HepG2 (cell line): Measurements from ENCODE around the gene LATS1. TPM values are rescaled to one million over a fixed set of nuclear protein-coding genes. Genes with fewer than 3 reads are reported as not detected.

Source experiments
- HMGXB3 ChIP-seq: sonication (generic); formaldehyde crosslinking; IDR thresholded peaks from 2 replicates; pipeline ENCODE4 v1.4.0; 2020; ENCODE audit warnings: missing genetic modification reagents, borderline replicate concordance
- KLF11 ChIP-seq: IDR thresholded peaks from 2 replicates; pipeline ENCODE4 v1.6.1; 2016; ENCODE audit warnings: missing compliant biosample characterization
- MAFK ChIP-seq, 2 experiments: IDR thresholded peaks in 1 of 2; conservative IDR thresholded peaks in 1 of 2; 2 replicates each; pipeline ENCODE4 v1.6.1; 2011; ENCODE audit warnings: improper control_type of control experiment in 2 of 2, low read length in 2 of 2
- NFIC ChIP-seq: IDR thresholded peaks from 2 replicates; pipeline ENCODE4 v1.6.1; 2012; ENCODE audit warnings: mild to moderate bottlenecking, low read length, inconsistent platforms
- POLR2G ChIP-seq: fragments of 200-400 bp; formaldehyde crosslinking; IDR thresholded peaks from 2 replicates; pipeline ENCODE4 v1.6.1; 2018; ENCODE audit warnings: mild to moderate bottlenecking, low read depth, low read length, moderate library complexity
- SKIL ChIP-seq: sonication (generic); formaldehyde crosslinking; IDR thresholded peaks from 2 replicates; pipeline ENCODE4 v1.8.0; 2022; ENCODE audit warnings: missing genetic modification reagents, mild to moderate bottlenecking, moderate library complexity, borderline replicate concordance
- SMYD3 ChIP-seq: sonication (generic); formaldehyde crosslinking; IDR thresholded peaks from 2 replicates; pipeline ENCODE4 v1.8.1; 2023; ENCODE audit warnings: mild to moderate bottlenecking, missing genetic modification reagents
- ZBTB25 ChIP-seq: IDR thresholded peaks from 2 replicates; pipeline ENCODE4 v1.6.1; 2018; ENCODE audit warnings: missing genetic modification reagents
- ZFX ChIP-seq: sonication (generic); formaldehyde crosslinking; IDR thresholded peaks from 2 replicates; pipeline ENCODE4 v1.4.0; 2020; ENCODE audit warnings: mild to moderate bottlenecking, low read depth, missing genetic modification reagents, moderate library complexity
- ZGPAT ChIP-seq: IDR thresholded peaks from 2 replicates; pipeline ENCODE4 v1.6.1; 2016; ENCODE audit warnings: mild to moderate bottlenecking
- ZNF160 ChIP-seq: sonication (generic); formaldehyde crosslinking; IDR thresholded peaks from 2 replicates; pipeline ENCODE4 v1.8.0; 2022; ENCODE audit warnings: mild to moderate bottlenecking, inconsistent platforms, missing genetic modification reagents
- ZNF329 ChIP-seq: sonication (generic); formaldehyde crosslinking; IDR thresholded peaks from 2 replicates; pipeline ENCODE4 v1.9.0; 2021; ENCODE audit warnings: low read depth, mild to moderate bottlenecking, missing genetic modification reagents
- ZNF609 ChIP-seq: sonication (generic); formaldehyde crosslinking; IDR thresholded peaks from 2 replicates; pipeline ENCODE4 v1.4.0; 2020; ENCODE audit warnings: mild to moderate bottlenecking, missing genetic modification reagents, borderline replicate concordance
- ZNF790 ChIP-seq: sonication (generic); formaldehyde crosslinking; IDR thresholded peaks from 2 replicates; pipeline ENCODE4 v1.8.0; 2022; ENCODE audit warnings: missing genetic modification reagents, mild to moderate bottlenecking, borderline replicate concordance
- polyA plus RNA-seq, 8 experiments: library from polyadenylated mRNA; depleted of rRNA in 3 of 8; stranded (reverse) in 7 of 8; unstranded in 1 of 8; fragments of >200 nt; fragmentation: Illumina TruSeq in 4 of 8; extraction: Trizol in 4 of 8; gene quantifications; 2 replicates each; pipeline versions ENCODE4 v1.2.1 to v1.2.3, GENCODE V29; 2011 to 2016; ENCODE audit warnings: low read depth in 4 of 8, missing spikeins in 1 of 8, mixed read lengths in 1 of 8; ENCODE audit not compliant: insufficient read depth in 1 of 8
- total RNA-seq, 5 experiments: library from RNA; depleted of rRNA; stranded (reverse); fragments of >200 nt; fragmentation: Illumina TruSeq; extraction: Trizol; gene quantifications; 2 replicates each; pipeline ENCODE4 v1.2.3, GENCODE V29; 2016; ENCODE audit warnings: low read depth in 1 of 5

LATS1 gene
- total and polyA plus RNA-seq, 2 of the 13 experiments (the other 11 are each of a cell fraction or from before 2014, with no cell fraction given), result 9.9 to 12.6 TPM

- TF ChIP-seq NFIC (0 out of 2 replicates have a peak, but pooled peaks have one; percentile 23), HMGXB3 (peak; percentile 63; the same call in 1 of the 2 replicates), ZNF329 (CRISPR knock-in tag) (0 out of 2 replicates have a peak, but pooled peaks have one; percentile 5), POLR2G (peak; percentile 92), ZBTB25 (CRISPR knock-in tag) (0 out of 2 replicates have a peak, but pooled peaks have one; percentile 69), SKIL (CRISPR knock-in tag) (0 out of 2 replicates have a peak, but pooled peaks have one; percentile 1), SMYD3 (CRISPR knock-in tag) (peak; percentile 19; the same call in 1 of the 2 replicates), ZNF609 (CRISPR knock-in tag) (peak; percentile 8; the same call in 1 of the 2 replicates), ZNF790 (CRISPR knock-in tag) (0 out of 2 replicates have a peak, but pooled peaks have one; percentile 14), KLF11 (0 out of 2 replicates have a peak, but pooled peaks have one; percentile 7), ZFX (CRISPR knock-in tag) (peak; percentile 78), ZNF160 (peak; percentile 26; the same call in 1 of the 2 replicates), ZGPAT (CRISPR knock-in tag) (0 out of 2 replicates have a peak, but pooled peaks have one; percentile 5), MAFK (conservative IDR thresholded peaks at IDR 0.05 in 1 of 2, IDR thresholded peaks at IDR 0.05 in 1 of 2; ENCODE audit: low read length in 2 of 2) (peak; percentile 6 to 40; a peak in 1 of 4 replicates)
Observed at GRCh38 chr6:149749082-149749593, 31.2 kb upstream of the LATS1 start (continued).
